SK-N-SH treated with all-trans-retinoic acid at 6 μM for 48 hours (cell line): Measurements from ENCODE around the gene RTP1.

Experiments
- ARNTL ChIP-seq: fragments of 450-650 bp; formaldehyde crosslinking; IDR thresholded peaks from 2 replicates; pipeline ENCODE4 v1.5.0; 2020; ENCODE audit warnings: low read depth, mild to moderate bottlenecking, moderate library complexity, borderline replicate concordance
- BACH2 ChIP-seq: fragments of 250-450 bp; sonication (Bioruptor Pico); IDR thresholded peaks from 2 replicates; pipeline ENCODE4 v1.9.0; 2021; ENCODE audit warnings: mild to moderate bottlenecking, borderline replicate concordance
- CREB5 ChIP-seq: fragments of 250-450 bp; sonication (Bioruptor Pico); IDR thresholded peaks from 2 replicates; pipeline ENCODE4 v1.5.1; 2020; ENCODE audit warnings: low read depth, mild to moderate bottlenecking, moderate library complexity
- CSRNP3 ChIP-seq: fragments of 250-450 bp; sonication (Bioruptor Pico); IDR thresholded peaks from 2 replicates; pipeline ENCODE4 v1.5.1; 2021; ENCODE audit warnings: mild to moderate bottlenecking, moderate library complexity
- ESRRG ChIP-seq: fragments of 250-450 bp; sonication (Bioruptor Pico); IDR thresholded peaks from 2 replicates; pipeline ENCODE4 v1.6.1; 2021; ENCODE audit warnings: mild to moderate bottlenecking
- PATZ1 ChIP-seq: fragments of 250-450 bp; sonication (Bioruptor Pico); IDR thresholded peaks from 2 replicates; pipeline ENCODE4 v1.8.0; 2020; ENCODE audit warnings: mild to moderate bottlenecking, moderate library complexity, borderline replicate concordance
- POU6F1 ChIP-seq: fragments of 250-450 bp; sonication (Bioruptor Pico); IDR thresholded peaks from 2 replicates; pipeline ENCODE4 v1.8.0; 2021; ENCODE audit warnings: low read depth, mild to moderate bottlenecking, moderate library complexity, borderline replicate concordance
- PPARA ChIP-seq: fragments of 250-450 bp; sonication (Bioruptor Pico); IDR thresholded peaks from 2 replicates; pipeline ENCODE4 v1.5.0; 2020; ENCODE audit warnings: mild to moderate bottlenecking, borderline replicate concordance
- RARB ChIP-seq: fragments of 250-450 bp; sonication (Bioruptor Pico); IDR thresholded peaks from 2 replicates; pipeline ENCODE4 v1.8.0; 2021; ENCODE audit warnings: mild to moderate bottlenecking, moderate library complexity
- TCF4 ChIP-seq: fragments of 250-450 bp; sonication (Bioruptor Pico); IDR thresholded peaks from 2 replicates; pipeline ENCODE4 v1.8.0; 2021; ENCODE audit warnings: mild to moderate bottlenecking, moderate library complexity, borderline replicate concordance
- ZC3H10 ChIP-seq: fragments of 250-450 bp; sonication (Bioruptor Pico); IDR thresholded peaks from 2 replicates; pipeline ENCODE4 v1.5.1; 2021; ENCODE audit warnings: mild to moderate bottlenecking, moderate library complexity
- ZFP3 ChIP-seq: fragments of 250-450 bp; sonication (Bioruptor Pico); IDR thresholded peaks from 2 replicates; pipeline ENCODE4 v1.5.0; 2020; ENCODE audit warnings: mild to moderate bottlenecking, moderate library complexity
- ZFP30 ChIP-seq: fragments of 450-650 bp; formaldehyde crosslinking; IDR thresholded peaks from 2 replicates; pipeline ENCODE4 v1.5.0; 2022; ENCODE audit warnings: mild to moderate bottlenecking, moderate library complexity
- ZNF8 ChIP-seq: fragments of 450-650 bp; formaldehyde crosslinking; IDR thresholded peaks from 2 replicates; pipeline ENCODE4 v1.5.0; 2020; ENCODE audit warnings: mild to moderate bottlenecking, moderate library complexity

- TF ChIP-seq PPARA (CRISPR knock-in tag) (no peak), ZFP3 (CRISPR knock-in tag) (no peak), CSRNP3 (CRISPR knock-in tag) (no peak), CREB5 (CRISPR knock-in tag) (no peak), PATZ1 (CRISPR knock-in tag) (no peak), ARNTL (CRISPR knock-in tag) (no peak), TCF4 (CRISPR knock-in tag) (no peak), RARB (CRISPR knock-in tag) (no peak), ZFP30 (CRISPR knock-in tag) (no peak), POU6F1 (no peak), BACH2 (CRISPR knock-in tag) (no peak), ZC3H10 (no peak), ZNF8 (CRISPR knock-in tag) (no peak), ESRRG (CRISPR knock-in tag) (no peak)
Measured at GRCh38 chr3:187205683-187206082, 8.4 kb downstream of the RTP1 start.
